Measurements from ENCODE around the gene AUH.
"Not testable (repeated sequence)": the region's sequence is repeated elsewhere in the genome, so short reads cannot be mapped to it uniquely, and the experiment has no call there.

Gene AUH

DNA sequence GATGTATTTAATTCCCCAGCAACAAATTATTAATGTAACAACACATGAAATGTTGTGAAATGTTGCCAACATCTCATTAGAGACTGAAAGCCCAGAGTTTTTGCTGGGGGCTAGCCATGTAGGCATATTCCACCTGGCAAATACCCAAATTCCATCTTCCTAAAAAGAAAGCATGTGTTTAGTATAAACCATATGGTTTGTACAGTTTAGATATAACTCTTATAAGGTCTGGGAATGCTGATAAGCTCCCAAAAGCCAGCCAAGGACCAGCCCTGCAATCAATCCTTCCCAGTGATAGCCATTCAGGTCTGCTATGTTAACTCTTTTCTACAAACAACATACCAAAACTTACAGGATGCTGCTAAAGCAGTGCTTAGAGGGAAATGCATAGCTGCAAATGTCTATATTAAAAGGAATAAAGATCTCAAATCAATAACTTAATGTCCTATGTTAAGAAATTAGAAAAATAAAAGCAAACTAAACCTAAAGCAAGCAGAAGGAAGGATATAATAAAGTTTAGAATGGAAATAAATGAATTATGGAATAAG is 158.9 kb downstream of the AUH start:
- DNase-seq = no peak

GRCh38 chr9:91200692-91201336 is 160.9 kb downstream of the AUH start:
- no peak for DNase-seq

- no peak for DNase-seq
Measured at GRCh38 chr9:91199739-91200497, 161.8 kb downstream of the AUH start.

GRCh38 chr9:91198881-91199280 is 162.8 kb downstream of the AUH start:
- DNase-seq = not testable (repeated sequence)

- no peak for DNase-seq
Measured at GRCh38 chr9:91198405-91198804, 163.3 kb downstream of the AUH start.

- DNase-seq = peak in 1 of 2 experiments; percentile 46
Measured at GRCh38 chr9:91197232-91198181, 164.2 kb downstream of the AUH start.

GRCh38 chr9:91196103-91196950 is 165.4 kb downstream of the AUH start:
- no peak for DNase-seq

DNA sequence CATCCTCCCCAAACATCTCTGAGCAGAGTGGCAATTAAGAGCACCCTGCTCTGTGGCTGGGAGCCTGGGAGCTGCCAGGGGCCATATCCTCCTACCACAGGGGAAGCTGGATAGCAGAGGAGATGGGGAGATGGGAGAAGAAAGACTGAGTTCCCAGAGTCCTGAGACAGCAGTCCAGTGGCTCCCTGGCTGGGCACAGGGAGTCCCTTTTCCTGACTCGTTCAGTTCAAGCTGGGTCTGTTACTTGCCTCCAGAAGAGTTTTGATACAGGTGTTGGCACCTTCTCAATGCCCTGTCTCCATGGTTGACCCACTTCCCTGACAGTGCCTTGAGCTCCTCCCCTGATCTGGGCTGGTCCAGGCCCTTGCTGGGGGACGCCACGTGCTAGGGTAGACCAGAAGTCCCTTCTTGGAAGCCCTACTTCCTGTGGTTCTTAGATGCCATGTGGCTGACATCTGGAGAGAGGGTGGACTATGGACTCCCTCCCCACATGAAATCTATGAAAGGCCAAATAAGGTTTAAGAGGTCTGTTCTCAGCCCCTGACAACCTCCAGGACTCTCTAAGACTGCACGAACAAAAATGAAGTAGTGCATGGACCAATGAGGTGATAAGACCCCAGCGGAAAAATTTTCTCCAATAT is 166.2 kb downstream of the AUH start:
- no peak for DNase-seq

DNA sequence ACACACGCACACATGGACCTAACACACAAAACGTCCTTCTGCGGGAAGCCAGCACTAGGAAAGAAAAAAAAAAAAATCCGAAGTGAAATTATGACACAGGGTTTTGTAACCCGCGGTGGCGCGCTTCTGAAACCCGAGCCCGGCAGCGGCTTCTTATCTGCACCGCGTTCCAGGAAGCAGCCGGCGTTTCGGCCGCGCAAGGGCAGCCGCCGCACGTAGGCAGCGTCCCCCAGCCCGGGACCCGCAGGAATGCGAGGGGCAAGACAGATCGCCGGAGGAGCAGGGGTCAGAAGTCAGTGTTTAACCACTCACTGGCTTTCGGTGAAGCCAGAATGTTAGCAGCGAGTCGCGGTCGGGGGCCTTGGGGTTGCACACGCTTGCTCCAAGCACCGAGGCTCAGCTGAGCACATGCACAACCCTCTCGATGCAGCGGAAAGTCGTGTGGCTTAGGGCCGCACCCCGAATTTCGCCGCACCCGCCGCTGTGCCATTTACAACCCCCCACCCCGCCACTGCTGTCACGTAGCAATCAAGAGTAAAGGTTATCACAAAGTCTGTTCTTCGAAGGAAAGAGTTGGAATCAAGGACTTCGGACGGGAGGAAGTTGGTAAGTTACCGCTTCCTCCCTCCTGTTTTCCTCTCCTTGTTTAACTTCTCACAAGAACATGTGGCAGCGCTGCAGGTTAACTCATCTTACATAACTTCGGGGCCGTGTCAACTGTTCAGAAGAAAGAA is 167.9 kb downstream of the AUH start:
- no peak for DNase-seq

- DNase-seq = no peak
Measured at GRCh38 chr9:91193087-91193657, 168.5 kb downstream of the AUH start.

GRCh38 chr9:91192381-91193086 is 169.2 kb downstream of the AUH start:
- DNase-seq = no peak

- DNase-seq = no peak
Measured at GRCh38 chr9:91191411-91192380, 170.0 kb downstream of the AUH start.

DNA sequence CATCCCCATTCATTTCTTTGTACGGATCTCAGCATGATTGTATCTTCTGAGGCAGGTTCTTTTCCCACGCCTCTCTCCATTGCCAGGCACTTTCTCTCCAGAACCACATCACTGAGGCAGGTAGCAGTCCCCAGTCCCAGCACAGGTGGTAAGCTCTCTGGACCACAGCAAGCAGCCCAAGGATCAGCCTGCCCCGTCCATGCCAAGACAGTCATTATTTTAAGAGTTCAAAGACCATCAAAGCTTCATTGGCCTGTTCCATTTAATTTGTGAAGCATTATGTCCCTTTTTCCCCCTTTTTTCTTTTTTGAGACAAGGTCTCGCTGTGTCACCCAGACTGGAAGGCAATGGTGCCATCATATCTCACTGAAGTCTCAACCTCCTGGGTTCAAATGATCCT is 171.7 kb downstream of the AUH start:
- DNase-seq = no peak

DNA sequence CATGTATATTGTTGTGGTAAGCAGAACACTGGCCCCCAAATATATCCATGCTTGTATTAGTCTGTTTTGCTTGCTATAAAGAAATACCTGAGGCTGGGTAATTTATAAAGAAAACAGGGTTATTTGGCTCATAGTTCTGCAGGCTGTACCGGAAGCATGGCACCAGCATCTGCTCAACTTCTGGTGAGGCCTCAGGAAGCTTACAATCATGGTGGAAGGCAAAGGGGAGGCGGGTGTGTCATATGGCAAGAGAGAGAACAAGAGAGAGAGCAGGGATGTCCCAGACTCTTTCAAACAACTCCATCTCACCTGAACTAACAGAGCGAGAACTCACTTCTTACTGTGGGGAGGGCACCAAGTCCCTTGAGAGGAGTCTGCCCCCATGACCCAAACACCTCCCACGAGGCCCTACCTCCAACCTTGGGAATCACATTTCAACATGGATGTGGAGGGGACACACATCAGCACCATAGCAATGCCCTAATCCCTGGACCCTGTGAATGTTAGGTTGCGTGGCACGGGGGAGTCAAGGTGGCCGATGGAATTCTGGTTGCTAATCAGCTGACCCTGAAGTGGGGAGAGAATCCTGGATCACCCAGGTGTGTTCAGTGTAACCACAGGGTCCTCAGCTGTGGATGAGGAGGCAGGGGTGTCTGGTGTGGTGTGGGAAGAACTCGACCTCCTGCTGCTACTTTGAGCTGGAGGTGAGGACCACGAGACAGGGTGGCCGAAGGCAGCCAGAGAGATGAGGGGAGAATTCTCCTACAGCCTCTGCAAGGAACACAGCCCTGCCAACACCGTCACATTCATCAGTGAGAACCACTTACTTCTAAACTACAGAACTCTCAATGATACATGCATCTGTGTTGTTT is 172.8 kb downstream of the AUH start:
- no peak for DNase-seq

GRCh38 chr9:91187965-91188344 is 173.8 kb downstream of the AUH start:
- no peak for DNase-seq

DNA sequence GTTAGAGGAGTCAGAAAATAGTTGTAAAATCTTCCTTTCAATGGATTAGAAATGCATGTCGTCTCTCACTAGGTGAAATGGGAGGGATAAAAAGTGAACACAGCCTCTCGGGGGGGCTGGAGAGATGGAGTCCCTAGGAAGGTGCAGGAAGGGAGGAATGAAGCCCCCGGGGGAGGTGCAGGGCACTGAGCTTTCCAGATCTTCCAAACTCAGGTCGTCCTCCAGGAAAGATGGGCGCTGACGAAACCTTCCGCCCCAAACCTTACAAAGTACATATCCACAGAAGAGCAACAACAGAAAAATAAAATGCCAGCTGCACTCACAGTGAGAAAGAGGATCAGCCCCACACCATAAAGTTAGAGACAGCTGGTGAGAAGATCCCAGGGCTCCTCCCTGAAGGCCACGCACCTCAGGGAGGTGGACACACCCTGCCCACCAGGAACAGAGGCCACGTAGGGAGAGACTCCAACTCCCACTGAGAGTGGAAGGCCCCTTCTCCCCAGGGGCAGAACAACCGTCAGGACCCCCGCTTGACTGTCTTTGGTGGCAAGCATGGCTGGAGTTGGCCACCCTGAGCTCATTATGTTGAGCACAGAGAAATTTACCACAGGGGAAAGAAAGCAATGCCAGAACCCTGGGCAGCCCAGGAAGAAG is 174.3 kb downstream of the AUH start:
- DNase-seq = no peak

DNA sequence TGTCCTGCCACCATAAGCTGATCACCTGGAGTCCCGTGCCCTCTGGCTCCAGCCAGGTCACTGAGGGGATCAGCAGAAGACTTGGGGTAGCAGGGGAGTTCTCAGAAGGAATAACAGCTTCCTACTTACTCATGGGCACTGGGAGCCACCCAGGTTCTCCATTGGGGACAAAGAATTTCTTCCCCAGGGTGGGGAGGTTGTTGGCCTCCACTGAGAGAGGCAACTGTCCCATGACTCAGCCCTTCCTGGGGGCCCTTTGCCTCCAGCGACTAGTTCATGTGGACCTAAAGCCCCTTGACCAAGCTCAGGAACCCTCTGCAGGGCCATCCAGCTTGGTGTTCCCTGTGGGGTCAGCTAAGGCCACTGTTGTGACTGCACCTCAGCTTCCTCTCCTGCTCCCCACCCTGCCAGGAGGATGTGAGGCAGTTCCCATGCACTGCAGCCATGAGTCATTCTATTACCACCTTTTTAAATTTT is 175.0 kb downstream of the AUH start:
- DNase-seq = no peak

Measured in NCI-H1930 (cell line).